Measurements from ENCODE around the gene ATP8A2.

- TF ChIP-seq CTCF (IDR thresholded peaks at IDR 0.05) (no peak), EZH2phosphoT487 (IDR thresholded peaks at IDR 0.05) (no peak), EZH2 (IDR thresholded peaks at IDR 0.05) (no peak)
These were observed 6.0 kb upstream of the ATP8A2 start for GRCh38 chr13:25365720-25366235.

All from neural progenitor cell (in vitro differentiated cells).